ENCODE results near the gene SMG9. TPM values are rescaled to one million over a fixed set of nuclear protein-coding genes. Genes with fewer than 3 reads are reported as not detected.

SMG9 gene
- total RNA-seq, 1 experiment from 2014 or later = 49.9 TPM

DNA sequence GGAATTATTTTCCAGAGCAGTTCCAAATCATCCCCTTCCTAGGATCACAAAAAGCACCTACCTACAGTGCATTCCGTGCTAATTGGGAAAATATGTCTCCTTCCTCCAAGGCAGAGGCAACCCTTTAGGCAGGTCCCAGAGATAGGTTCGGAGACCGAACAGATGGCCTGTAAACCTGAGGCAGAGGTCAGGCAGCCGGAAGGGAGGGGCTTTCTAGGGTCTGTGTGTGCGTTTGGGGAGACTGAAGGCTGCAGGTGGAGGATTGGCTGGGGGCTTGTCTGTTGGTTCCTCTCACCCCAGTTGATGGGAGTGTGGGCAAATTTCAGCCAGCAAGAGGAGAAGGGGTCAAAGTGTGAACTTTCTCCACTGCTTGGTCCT, 19.0 kb upstream of the SMG9 start:
- Histone ChIP-seq H3K9me3 (ENCODE audit: control insufficient read depth, insufficient read depth, low read depth, low read length) (no peaks in the 10 kb centered on the region), H3K27me3 (ENCODE audit: control insufficient read depth, insufficient read depth, low read length) (no peaks in the 10 kb centered on the region), H3K4me1 (ENCODE audit: control insufficient read depth, insufficient read depth, low read length) (peaks cover 12% of the 10 kb centered on the region), H3K27ac (ENCODE audit: low read length) (no peak overlapping the region), H3K36me3 (ENCODE audit: control insufficient read depth, insufficient read depth, low read length) (0 out of 2 replicates have a peak, but pooled peaks cover under 1% of the 10 kb centered on the region), H3K4me3 (ENCODE audit: low read depth in 2 of 2, low read length in 2 of 2) (no peak overlapping the region)
- ChIA-PET POLR2A (no interaction called here), CTCF (no interaction called here)
- intact Hi-C loops (cut with micrococcal nuclease; ENCODE audit: unreplicated experiment) (no loop called here), in situ Hi-C loops (cut with HindIII; ENCODE audit: low pct_unique_long_range_greater_than_20kb, low sequenced_read_pairs) (no loop called here)
- no TSS peak for BruUV-seq (replicated peaks)
- no peak for DNase-seq (ENCODE audit: low read depth, low spot score)
- ATAC-seq = no peak
- TF ChIP-seq, protein P1, sequence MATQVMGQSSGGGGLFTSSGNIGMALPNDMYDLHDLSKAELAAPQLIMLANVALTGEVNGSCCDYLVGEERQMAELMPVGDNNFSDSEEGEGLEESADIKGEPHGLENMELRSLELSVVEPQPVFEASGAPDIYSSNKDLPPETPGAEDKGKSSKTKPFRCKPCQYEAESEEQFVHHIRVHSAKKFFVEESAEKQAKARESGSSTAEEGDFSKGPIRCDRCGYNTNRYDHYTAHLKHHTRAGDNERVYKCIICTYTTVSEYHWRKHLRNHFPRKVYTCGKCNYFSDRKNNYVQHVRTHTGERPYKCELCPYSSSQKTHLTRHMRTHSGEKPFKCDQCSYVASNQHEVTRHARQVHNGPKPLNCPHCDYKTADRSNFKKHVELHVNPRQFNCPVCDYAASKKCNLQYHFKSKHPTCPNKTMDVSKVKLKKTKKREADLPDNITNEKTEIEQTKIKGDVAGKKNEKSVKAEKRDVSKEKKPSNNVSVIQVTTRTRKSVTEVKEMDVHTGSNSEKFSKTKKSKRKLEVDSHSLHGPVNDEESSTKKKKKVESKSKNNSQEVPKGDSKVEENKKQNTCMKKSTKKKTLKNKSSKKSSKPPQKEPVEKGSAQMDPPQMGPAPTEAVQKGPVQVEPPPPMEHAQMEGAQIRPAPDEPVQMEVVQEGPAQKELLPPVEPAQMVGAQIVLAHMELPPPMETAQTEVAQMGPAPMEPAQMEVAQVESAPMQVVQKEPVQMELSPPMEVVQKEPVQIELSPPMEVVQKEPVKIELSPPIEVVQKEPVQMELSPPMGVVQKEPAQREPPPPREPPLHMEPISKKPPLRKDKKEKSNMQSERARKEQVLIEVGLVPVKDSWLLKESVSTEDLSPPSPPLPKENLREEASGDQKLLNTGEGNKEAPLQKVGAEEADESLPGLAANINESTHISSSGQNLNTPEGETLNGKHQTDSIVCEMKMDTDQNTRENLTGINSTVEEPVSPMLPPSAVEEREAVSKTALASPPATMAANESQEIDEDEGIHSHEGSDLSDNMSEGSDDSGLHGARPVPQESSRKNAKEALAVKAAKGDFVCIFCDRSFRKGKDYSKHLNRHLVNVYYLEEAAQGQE (IDR thresholded peaks at IDR 0.05; ENCODE audit: insufficient read depth in 1 of 2, low read depth in 2 of 2, low read length in 1 of 2) = no peak
- TF ChIP-seq, protein P2, sequence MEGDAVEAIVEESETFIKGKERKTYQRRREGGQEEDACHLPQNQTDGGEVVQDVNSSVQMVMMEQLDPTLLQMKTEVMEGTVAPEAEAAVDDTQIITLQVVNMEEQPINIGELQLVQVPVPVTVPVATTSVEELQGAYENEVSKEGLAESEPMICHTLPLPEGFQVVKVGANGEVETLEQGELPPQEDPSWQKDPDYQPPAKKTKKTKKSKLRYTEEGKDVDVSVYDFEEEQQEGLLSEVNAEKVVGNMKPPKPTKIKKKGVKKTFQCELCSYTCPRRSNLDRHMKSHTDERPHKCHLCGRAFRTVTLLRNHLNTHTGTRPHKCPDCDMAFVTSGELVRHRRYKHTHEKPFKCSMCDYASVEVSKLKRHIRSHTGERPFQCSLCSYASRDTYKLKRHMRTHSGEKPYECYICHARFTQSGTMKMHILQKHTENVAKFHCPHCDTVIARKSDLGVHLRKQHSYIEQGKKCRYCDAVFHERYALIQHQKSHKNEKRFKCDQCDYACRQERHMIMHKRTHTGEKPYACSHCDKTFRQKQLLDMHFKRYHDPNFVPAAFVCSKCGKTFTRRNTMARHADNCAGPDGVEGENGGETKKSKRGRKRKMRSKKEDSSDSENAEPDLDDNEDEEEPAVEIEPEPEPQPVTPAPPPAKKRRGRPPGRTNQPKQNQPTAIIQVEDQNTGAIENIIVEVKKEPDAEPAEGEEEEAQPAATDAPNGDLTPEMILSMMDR (IDR thresholded peaks at IDR 0.05) = no peak
- no peak for TF ChIP-seq TCF7L2 (IDR thresholded peaks at IDR 0.05; ENCODE audit: low read depth, low read length)
- TF ChIP-seq SIN3A (IDR thresholded peaks at IDR 0.05; ENCODE audit: borderline replicate concordance, insufficient read depth, low read depth, low read length) = no peak
- no peak for TF ChIP-seq POLR2AphosphoS5 (IDR thresholded peaks at IDR 0.05; ENCODE audit: low read depth, low read length)

DNA sequence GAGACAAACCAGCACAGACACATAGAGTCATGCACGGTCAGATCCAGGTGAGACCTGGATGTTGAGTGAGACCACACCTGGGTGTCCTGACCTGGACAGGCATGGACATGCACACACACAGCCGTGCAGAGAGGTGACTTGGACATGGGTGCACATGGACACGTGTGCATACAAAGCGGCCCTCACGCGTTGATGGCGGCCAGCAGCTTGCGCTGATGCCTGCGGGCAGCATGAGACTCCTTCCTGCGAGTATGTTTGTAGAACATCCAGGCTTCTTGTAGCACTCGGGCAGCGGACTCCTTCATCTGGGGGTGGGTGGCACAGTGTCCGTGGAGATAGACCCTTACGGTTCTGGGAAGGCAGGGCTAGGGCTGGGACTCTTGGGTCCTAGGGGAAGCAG, 14.5 kb upstream of the SMG9 start:
- ATAC-seq = no peak
- CTCF ChIA-PET = no interaction called here
- Histone ChIP-seq H3K4me3 (ENCODE audit: low read depth in 2 of 2, low read length in 2 of 2) (no peak overlapping the region), H3K27ac (ENCODE audit: low read length) (no peak overlapping the region), H3K9me3 (ENCODE audit: control insufficient read depth, insufficient read depth, low read depth, low read length) (no peaks in the 10 kb centered on the region), H3K36me3 (ENCODE audit: control insufficient read depth, insufficient read depth, low read length) (0 out of 2 replicates have a peak, but pooled peaks cover 3% of the 10 kb centered on the region), H3K4me1 (ENCODE audit: control insufficient read depth, insufficient read depth, low read length) (peaks cover 19% of the 10 kb centered on the region), H3K27me3 (ENCODE audit: control insufficient read depth, insufficient read depth, low read length) (no peaks in the 10 kb centered on the region)
- BruUV-seq (replicated peaks) = no TSS peak
- POLR2A ChIA-PET = no interaction called here
- in situ Hi-C loops (cut with HindIII; ENCODE audit: low pct_unique_long_range_greater_than_20kb, low sequenced_read_pairs) = no loop called here
- TF ChIP-seq TCF7L2 (IDR thresholded peaks at IDR 0.05; ENCODE audit: low read depth, low read length) = no peak
- no peak for TF ChIP-seq SIN3A (IDR thresholded peaks at IDR 0.05; ENCODE audit: borderline replicate concordance, insufficient read depth, low read depth, low read length)
- TF ChIP-seq, protein P1 (IDR thresholded peaks at IDR 0.05; ENCODE audit: insufficient read depth in 1 of 2, low read depth in 2 of 2, low read length in 1 of 2) = no peak
- TF ChIP-seq, protein P2 (IDR thresholded peaks at IDR 0.05) = no peak
- no peak for TF ChIP-seq POLR2AphosphoS5 (IDR thresholded peaks at IDR 0.05; ENCODE audit: low read depth, low read length)
- DNase-seq (ENCODE audit: low read depth, low spot score) = no peak
- intact Hi-C loops (cut with micrococcal nuclease; ENCODE audit: unreplicated experiment) = no loop called here
